HL-60 (cell line): ENCODE measurements around the gene TPRX1.

Experiments
- POLR2AphosphoS5 ChIP-seq: IDR thresholded peaks from 2 replicates; pipeline ENCODE4 v1.6.1; 2012; ENCODE audit warnings: low read depth
- TF ChIP-seq, protein P1 (sequence below): IDR thresholded peaks from one replicate; pipeline ENCODE4 v1.5.1; 2011; ENCODE audit warnings: low read length, control low read depth, inconsistent platforms; ENCODE audit not compliant: insufficient read depth
- TF ChIP-seq, protein P2 (sequence below): IDR thresholded peaks from 2 replicates; pipeline ENCODE4 v1.6.1; 2012; ENCODE audit warnings: low read depth; ENCODE audit not compliant: insufficient replicate concordance

DNA sequence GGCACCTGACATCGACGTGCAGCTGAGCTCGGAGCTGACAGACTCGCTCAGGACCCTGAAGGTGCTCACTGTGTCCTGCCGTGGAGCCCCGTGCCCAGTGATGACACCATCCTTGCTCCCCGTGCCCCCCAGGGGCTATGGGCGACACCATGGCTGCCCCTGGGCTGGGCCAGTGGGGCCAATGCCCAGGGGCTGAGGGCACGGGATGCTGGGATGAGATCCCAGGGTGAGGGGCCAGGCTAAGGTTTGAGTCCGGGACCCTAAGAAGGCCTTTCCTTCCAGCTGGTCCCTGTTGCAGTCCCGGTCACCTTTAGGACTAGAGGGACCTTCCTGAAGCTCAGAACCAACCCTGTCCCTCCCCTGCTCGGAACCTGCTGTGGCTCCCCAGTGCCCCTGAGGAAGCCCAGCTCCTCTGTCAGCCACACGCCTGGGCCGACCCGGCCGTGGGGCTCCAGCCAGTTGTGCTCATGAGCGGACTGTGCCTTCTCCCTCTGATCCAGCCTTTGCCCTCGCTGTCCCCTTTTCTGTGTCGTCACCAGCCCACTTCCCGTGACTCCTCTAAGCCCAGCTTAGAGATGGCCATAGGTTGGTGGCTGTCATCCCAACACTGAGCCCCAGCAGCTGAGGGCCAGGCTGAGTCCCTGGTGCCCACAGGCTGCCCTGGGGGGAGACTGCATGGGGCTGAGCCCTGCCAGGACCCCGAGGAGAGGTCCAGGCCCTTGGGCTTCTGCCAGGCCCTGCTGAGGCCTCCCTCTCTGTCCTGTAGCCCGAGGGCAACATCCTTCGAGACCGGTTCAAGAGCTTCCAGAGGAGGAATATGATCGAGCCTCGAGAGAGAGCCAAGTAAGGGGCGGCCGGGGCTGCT lies 48.4 kb downstream of the TPRX1 start:
- TF ChIP-seq, protein P1, sequence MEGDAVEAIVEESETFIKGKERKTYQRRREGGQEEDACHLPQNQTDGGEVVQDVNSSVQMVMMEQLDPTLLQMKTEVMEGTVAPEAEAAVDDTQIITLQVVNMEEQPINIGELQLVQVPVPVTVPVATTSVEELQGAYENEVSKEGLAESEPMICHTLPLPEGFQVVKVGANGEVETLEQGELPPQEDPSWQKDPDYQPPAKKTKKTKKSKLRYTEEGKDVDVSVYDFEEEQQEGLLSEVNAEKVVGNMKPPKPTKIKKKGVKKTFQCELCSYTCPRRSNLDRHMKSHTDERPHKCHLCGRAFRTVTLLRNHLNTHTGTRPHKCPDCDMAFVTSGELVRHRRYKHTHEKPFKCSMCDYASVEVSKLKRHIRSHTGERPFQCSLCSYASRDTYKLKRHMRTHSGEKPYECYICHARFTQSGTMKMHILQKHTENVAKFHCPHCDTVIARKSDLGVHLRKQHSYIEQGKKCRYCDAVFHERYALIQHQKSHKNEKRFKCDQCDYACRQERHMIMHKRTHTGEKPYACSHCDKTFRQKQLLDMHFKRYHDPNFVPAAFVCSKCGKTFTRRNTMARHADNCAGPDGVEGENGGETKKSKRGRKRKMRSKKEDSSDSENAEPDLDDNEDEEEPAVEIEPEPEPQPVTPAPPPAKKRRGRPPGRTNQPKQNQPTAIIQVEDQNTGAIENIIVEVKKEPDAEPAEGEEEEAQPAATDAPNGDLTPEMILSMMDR = no peak
- TF ChIP-seq, protein P2, sequence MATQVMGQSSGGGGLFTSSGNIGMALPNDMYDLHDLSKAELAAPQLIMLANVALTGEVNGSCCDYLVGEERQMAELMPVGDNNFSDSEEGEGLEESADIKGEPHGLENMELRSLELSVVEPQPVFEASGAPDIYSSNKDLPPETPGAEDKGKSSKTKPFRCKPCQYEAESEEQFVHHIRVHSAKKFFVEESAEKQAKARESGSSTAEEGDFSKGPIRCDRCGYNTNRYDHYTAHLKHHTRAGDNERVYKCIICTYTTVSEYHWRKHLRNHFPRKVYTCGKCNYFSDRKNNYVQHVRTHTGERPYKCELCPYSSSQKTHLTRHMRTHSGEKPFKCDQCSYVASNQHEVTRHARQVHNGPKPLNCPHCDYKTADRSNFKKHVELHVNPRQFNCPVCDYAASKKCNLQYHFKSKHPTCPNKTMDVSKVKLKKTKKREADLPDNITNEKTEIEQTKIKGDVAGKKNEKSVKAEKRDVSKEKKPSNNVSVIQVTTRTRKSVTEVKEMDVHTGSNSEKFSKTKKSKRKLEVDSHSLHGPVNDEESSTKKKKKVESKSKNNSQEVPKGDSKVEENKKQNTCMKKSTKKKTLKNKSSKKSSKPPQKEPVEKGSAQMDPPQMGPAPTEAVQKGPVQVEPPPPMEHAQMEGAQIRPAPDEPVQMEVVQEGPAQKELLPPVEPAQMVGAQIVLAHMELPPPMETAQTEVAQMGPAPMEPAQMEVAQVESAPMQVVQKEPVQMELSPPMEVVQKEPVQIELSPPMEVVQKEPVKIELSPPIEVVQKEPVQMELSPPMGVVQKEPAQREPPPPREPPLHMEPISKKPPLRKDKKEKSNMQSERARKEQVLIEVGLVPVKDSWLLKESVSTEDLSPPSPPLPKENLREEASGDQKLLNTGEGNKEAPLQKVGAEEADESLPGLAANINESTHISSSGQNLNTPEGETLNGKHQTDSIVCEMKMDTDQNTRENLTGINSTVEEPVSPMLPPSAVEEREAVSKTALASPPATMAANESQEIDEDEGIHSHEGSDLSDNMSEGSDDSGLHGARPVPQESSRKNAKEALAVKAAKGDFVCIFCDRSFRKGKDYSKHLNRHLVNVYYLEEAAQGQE = no peak
- no peak for TF ChIP-seq POLR2AphosphoS5
